Adrenal gland (tissue), 5 donors: ENCODE data around the gene LIMK2.
"Not testable (repeated sequence)": the region's sequence is repeated elsewhere in the genome, so short reads cannot be mapped to it uniquely, and the experiment has no call there.

Experiments used
- CTCF ChIP-seq, 6 experiments: fragments of 450-650 bp in 4 of 6; fragments of 200-600 bp in 2 of 6; sonication (generic) in 1 of 6; IDR thresholded peaks; 1 replicate in 5 of 6; 2 replicates in 1 of 6; pipeline versions ENCODE4 v1.5.1 to v1.8.0; 2016 to 2021; ENCODE audit warnings: antibody characterized with exemption in 6 of 6, mild to moderate bottlenecking in 2 of 6, moderate library complexity in 1 of 6
- POLR2A ChIP-seq, 2 donors: fragments of 450-650 bp; IDR thresholded peaks; one replicate each; pipeline ENCODE4 v1.6.1; 2017; ENCODE audit warnings: antibody characterized with exemption in 2 of 2, mild to moderate bottlenecking in 2 of 2, moderate library complexity in 1 of 2
- donor health status: DM: no; HTN: no; CAD: no.

GRCh38 chr22:31205059-31205458 is 7.0 kb upstream of the LIMK2 start:
- TF ChIP-seq CTCF, POLR2A (IDR thresholded peaks at IDR 0.05): not testable (repeated sequence)
